ENCODE data around the gene L2HGDH. TPM values are rescaled to one million over a fixed set of nuclear protein-coding genes. Genes with fewer than 3 reads are reported as not detected.

L2HGDH gene
- polyA plus RNA-seq, 2 of the 4 experiments (the other 2 are of a cell fraction), result 14.5 to 18.1 TPM

DNA sequence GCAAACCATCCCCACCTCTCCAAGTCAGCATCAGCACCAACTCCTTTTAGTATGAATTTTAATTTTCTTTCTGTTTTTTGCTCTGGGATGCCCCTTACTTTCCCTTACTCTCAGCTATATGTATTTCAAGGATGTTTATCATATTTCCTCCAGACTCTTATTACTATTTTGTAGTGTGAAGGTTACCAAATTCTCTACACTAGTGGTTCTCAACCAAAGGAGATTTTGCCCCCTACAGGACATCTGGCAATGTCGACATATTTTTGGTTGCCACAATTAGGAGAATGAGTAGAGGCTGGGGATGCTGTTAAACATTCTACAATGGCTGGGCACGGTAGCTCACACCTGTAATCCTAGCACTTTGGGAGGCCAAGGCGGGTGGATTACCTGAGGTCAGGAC lies 51.5 kb downstream of the L2HGDH start:
- ChIA-PET POLR2A (no interaction called here), CTCF (interaction anchor here (1.0 to 2.4 kb wide), 7 partner anchors 11 to 398 kb away, joined by 3 to 10 read pairs (median 4); no protein-coding TSS in a partner anchor)
- Histone ChIP-seq H3K9me3 (no peaks in the 10 kb centered on the region), H3K4me2 (no peak overlapping the region), H3K27ac (no peak overlapping the region), H3K4me3 (no peak overlapping the region), H3K4me1 (no peaks in the 10 kb centered on the region)
- ATAC-seq (peak; percentile 73 to 82; a peak in 5 of 6 replicates), FAIRE-seq (peak; percentile 23), DNase-seq (ENCODE audit: low read depth in 1 of 2, low spot score in 1 of 2) (peak in 1 of 2 experiments; percentile 40)
- 37% methylated on average over 3 of the region's 3 CpGs for WGBS (ENCODE audit: missing lambda C conversion rate)
- TF ChIP-seq, protein P1, sequence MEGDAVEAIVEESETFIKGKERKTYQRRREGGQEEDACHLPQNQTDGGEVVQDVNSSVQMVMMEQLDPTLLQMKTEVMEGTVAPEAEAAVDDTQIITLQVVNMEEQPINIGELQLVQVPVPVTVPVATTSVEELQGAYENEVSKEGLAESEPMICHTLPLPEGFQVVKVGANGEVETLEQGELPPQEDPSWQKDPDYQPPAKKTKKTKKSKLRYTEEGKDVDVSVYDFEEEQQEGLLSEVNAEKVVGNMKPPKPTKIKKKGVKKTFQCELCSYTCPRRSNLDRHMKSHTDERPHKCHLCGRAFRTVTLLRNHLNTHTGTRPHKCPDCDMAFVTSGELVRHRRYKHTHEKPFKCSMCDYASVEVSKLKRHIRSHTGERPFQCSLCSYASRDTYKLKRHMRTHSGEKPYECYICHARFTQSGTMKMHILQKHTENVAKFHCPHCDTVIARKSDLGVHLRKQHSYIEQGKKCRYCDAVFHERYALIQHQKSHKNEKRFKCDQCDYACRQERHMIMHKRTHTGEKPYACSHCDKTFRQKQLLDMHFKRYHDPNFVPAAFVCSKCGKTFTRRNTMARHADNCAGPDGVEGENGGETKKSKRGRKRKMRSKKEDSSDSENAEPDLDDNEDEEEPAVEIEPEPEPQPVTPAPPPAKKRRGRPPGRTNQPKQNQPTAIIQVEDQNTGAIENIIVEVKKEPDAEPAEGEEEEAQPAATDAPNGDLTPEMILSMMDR (IDR thresholded peaks at IDR 0.05), result peak; percentile 41
- TF ChIP-seq HEYL (CRISPR knock-in tag; IDR thresholded peaks at IDR 0.05) (no peak), RAD21 (conservative IDR thresholded peaks at IDR 0.05 in 1 of 2, IDR thresholded peaks at IDR 0.05 in 1 of 2) (peak; percentile 44 to 57; a peak in 4 of 5 replicates)

DNA sequence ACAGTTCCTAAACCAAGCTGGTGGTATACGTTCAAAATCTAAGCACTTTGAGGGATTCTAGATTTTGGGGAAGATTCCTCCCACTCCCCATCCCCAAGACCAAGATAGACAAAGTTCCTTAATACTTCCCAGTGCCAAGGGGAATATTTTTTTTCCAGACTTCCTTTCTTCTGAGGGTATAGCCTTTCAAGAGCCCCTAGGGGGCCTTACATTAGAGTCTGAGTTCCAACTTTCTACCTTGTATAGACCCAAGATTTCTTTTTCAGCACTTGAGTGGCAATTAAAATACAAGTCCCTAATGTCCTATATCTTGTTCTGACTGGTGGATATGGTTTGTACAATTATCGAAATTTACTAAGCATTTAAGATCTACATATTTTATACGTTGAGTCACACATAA lies 52.0 kb downstream of the L2HGDH start:
- WGBS (ENCODE audit: missing lambda C conversion rate), result 53% methylated on average over 3 of the region's 3 CpGs
- FAIRE-seq, result peak; percentile 13
- ChIA-PET CTCF (interaction anchor here (1.0 to 2.4 kb wide), 5 partner anchors 11 to 398 kb away, joined by 3 to 10 read pairs (median 4); no protein-coding TSS in a partner anchor), POLR2A (no interaction called here)
- H3K4me1 ChIP-seq, result no peaks in the 10 kb centered on the region
- no peak overlapping the region for H3K4me3 ChIP-seq
- no peaks in the 10 kb centered on the region for H3K9me3 ChIP-seq
- TF ChIP-seq RAD21 (conservative IDR thresholded peaks at IDR 0.05 in 1 of 2, IDR thresholded peaks at IDR 0.05 in 1 of 2) (no peak), ZFP36 (IDR thresholded peaks at IDR 0.05; ENCODE audit: borderline replicate concordance, partially characterized antibody) (no peak), ZNF302 (CRISPR knock-in tag; IDR thresholded peaks at IDR 0.05) (no peak), HOXB5 (CRISPR knock-in tag; IDR thresholded peaks at IDR 0.05) (no peak), HOXA7 (CRISPR knock-in tag; IDR thresholded peaks at IDR 0.05) (no peak), CBX2 (IDR thresholded peaks at IDR 0.05; ENCODE audit: borderline replicate concordance, low read depth) (no peak), MAZ (IDR thresholded peaks at IDR 0.05; ENCODE audit: borderline replicate concordance, low read depth, low read length) (no peak), JUN (IDR thresholded peaks at IDR 0.05) (no peak), RNF2 (IDR thresholded peaks at IDR 0.05; ENCODE audit: borderline replicate concordance, low read depth) (no peak), GATA3 (IDR thresholded peaks at IDR 0.05; ENCODE audit: borderline replicate concordance) (no peak), FOSB (CRISPR knock-in tag; IDR thresholded peaks at IDR 0.05) (no peak), BHLHE40 (IDR thresholded peaks at IDR 0.05; ENCODE audit: low read depth, low read length) (no peak), KDM5A (IDR thresholded peaks at IDR 0.05) (no peak), HOXB13 (CRISPR knock-in tag; IDR thresholded peaks at IDR 0.05; ENCODE audit: low read depth) (no peak)
- TF ChIP-seq, protein P2, sequence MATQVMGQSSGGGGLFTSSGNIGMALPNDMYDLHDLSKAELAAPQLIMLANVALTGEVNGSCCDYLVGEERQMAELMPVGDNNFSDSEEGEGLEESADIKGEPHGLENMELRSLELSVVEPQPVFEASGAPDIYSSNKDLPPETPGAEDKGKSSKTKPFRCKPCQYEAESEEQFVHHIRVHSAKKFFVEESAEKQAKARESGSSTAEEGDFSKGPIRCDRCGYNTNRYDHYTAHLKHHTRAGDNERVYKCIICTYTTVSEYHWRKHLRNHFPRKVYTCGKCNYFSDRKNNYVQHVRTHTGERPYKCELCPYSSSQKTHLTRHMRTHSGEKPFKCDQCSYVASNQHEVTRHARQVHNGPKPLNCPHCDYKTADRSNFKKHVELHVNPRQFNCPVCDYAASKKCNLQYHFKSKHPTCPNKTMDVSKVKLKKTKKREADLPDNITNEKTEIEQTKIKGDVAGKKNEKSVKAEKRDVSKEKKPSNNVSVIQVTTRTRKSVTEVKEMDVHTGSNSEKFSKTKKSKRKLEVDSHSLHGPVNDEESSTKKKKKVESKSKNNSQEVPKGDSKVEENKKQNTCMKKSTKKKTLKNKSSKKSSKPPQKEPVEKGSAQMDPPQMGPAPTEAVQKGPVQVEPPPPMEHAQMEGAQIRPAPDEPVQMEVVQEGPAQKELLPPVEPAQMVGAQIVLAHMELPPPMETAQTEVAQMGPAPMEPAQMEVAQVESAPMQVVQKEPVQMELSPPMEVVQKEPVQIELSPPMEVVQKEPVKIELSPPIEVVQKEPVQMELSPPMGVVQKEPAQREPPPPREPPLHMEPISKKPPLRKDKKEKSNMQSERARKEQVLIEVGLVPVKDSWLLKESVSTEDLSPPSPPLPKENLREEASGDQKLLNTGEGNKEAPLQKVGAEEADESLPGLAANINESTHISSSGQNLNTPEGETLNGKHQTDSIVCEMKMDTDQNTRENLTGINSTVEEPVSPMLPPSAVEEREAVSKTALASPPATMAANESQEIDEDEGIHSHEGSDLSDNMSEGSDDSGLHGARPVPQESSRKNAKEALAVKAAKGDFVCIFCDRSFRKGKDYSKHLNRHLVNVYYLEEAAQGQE (IDR thresholded peaks at IDR 0.05), result no peak
- TF ChIP-seq, protein P3, sequence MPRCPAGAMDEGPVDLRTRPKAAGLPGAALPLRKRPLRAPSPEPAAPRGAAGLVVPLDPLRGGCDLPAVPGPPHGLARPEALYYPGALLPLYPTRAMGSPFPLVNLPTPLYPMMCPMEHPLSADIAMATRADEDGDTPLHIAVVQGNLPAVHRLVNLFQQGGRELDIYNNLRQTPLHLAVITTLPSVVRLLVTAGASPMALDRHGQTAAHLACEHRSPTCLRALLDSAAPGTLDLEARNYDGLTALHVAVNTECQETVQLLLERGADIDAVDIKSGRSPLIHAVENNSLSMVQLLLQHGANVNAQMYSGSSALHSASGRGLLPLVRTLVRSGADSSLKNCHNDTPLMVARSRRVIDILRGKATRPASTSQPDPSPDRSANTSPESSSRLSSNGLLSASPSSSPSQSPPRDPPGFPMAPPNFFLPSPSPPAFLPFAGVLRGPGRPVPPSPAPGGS (IDR thresholded peaks at IDR 0.05), result no peak
- TF ChIP-seq, protein P4, sequence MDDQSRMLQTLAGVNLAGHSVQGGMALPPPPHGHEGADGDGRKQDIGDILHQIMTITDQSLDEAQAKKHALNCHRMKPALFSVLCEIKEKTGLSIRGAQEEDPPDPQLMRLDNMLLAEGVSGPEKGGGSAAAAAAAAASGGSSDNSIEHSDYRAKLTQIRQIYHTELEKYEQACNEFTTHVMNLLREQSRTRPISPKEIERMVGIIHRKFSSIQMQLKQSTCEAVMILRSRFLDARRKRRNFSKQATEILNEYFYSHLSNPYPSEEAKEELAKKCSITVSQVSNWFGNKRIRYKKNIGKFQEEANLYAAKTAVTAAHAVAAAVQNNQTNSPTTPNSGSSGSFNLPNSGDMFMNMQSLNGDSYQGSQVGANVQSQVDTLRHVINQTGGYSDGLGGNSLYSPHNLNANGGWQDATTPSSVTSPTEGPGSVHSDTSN (IDR thresholded peaks at IDR 0.05), result no peak
- no peak overlapping the region for H3K27ac ChIP-seq
- no peak for DNase-seq (ENCODE audit: low read depth in 1 of 2, low spot score in 1 of 2)
- peak; percentile 50 to 55; a peak in 3 of 6 replicates for ATAC-seq
- no peak overlapping the region for H3K4me2 ChIP-seq
